ENCODE measurements around the gene ALDH7A1.

Gene ALDH7A1

DNA sequence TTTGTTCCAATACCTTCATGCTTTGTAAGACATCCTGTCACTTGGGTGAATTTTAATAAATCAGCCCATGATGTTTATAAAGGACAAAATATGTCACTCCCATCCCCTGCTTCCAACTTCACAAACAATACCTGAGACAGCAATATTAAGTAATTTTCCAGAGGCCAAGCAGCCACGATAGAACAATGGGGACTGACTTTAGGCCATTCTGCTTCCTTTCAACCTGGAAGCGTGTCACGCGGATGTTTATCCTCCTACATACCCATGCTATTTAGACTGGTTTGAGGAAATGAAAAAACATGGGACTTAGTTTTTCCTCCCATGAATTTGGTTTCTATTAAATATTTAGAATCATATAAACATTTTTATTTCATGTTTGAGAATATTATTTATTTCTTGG, 88.9 kb downstream of the ALDH7A1 start:
- DNase-seq = no peak

DNA sequence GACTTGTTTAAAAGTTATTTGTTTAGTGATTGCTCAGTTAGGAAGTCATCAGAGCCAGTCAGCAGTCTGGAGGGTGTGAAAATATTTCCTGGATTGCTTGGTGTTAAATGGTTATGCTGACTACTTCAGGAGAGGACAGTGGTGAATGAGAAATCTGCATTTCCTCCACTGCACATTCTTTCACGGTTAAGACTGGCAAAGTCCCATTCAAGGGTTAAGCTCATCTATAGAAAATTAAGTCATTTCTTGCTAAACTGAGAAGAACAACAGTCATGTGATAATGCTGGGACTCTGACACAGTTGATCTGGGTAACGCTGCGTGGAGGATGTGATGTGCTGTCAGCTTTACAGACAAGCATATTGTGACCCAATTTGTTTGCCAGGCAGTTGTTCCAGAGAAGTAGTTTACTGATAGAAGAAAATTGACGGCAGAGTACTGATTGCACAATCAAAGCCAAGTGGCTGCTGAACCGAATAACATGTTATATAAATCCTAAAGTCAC, 91.4 kb downstream of the ALDH7A1 start:
- DNase-seq = no peak

GRCh38 chr5:126501448-126501847, 93.6 kb downstream of the ALDH7A1 start:
- DNase-seq = no peak

DNA sequence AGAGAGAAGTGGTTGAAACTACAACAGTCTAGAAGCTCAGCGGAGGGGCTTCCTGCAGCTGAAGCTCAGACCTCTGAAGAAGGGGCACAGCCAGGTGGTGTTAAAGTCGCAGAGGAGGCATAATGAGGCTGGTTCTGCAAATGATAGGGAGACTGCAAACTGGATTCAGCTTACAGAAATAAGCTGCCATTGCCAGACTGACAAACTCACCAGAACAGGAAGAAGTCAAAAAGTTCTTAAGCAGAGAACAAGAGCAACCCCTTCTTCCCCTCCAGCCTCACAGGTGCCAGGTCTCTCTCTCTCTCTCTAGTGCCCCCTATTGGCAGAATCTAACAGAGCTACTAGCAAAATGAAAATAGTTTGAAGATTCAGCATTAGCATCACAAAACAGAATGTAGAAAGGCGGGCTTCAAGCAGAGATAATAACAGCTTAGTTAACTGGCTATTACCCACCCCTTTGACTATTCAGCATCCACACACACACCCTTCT, 95.1 kb downstream of the ALDH7A1 start:
- peak; percentile 73 for DNase-seq

- no peak for DNase-seq
Measured at GRCh38 chr5:126499278-126499677, 95.7 kb downstream of the ALDH7A1 start.

- no peak for DNase-seq
Measured at GRCh38 chr5:126497506-126497905, 97.5 kb downstream of the ALDH7A1 start.

DNA sequence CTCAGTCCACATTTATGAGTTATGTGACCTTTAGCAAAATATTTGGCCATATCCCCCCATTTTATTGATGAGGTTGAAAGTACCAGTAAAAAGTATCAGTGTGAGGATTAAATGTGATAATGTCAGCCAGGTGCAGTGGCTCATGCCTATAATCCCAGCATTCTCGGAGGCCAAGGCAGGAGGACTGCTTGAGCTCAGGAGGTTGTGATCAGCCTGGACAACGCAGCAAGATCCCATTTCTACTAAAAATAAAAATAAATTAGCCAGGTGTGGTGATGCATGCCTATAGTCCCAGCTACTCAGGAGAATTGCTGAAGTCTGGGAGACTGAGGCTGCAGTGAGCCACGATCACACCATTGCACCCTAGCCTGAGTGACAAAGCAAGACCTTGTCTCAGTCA, 100.6 kb downstream of the ALDH7A1 start:
- DNase-seq = no peak

GRCh38 chr5:126492939-126493338, 102.1 kb downstream of the ALDH7A1 start:
- DNase-seq = peak; percentile 8

DNA sequence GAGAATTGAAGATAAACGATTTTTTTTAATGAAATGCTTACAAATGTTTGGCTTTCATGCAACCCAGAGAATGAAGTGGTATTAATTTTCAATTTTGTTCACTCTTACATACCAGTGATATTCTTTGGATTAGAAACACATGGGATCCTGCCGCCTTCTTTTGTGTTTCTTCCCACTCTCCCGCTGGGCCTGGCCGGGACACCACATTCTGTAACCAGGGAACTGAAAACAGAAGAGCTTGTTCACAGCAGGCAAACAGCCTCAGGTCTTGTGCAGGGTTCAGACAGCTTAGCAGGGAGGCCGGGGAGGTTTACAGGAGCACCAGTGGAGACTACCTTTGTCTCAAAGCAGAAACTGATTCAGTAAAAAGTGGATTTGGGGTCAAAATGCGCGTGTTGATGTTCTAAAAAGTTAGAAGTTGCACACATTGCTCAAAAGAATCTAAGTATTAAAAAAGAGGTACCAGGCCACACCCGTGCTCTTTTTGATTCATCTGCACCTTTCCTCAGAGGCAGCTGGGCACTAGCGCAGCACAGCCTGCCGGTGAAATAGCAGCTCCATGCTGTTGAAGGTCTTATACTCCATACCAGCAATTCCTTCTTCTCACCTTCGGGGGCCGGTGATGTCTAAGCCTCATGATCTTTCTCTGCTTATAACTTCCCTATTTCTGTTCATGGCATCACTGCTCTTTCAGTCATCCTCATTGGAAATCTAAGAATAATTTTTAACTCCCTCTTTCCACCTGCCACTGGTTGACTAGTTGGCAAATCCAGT, 104.7 kb downstream of the ALDH7A1 start:
- peak; percentile 53 for DNase-seq

DNA sequence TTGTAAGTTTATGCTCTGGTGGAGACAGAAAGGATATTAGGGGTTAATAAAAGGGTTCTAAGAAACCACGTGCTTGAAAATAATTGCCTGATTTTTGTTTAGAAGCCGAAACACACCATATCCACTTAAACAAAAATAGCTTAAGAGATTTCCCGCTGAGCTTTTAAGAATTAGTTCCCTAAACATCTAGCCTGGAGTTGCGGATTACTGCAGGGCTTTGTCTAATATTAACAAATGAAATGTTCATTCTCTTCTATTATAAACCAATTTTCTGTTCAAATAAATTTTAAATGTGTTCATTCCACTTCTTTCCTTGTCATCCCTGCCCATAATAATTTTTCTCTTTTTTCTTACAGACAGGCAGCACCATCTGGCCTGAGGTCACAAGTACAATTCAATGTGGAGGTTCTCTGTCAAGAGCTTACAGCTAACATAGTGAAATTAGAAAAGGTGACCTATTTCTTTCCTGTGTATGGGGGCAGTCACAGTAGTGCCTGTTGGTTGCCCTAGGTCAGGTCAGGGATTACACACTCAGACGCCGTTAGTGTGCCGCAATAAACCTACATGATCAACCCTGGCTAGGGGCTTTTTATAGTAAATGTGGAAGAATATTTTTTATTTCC, 106.5 kb downstream of the ALDH7A1 start:
- no peak for DNase-seq

- no peak for DNase-seq
Measured at GRCh38 chr5:126487596-126487995, 107.4 kb downstream of the ALDH7A1 start.

DNA sequence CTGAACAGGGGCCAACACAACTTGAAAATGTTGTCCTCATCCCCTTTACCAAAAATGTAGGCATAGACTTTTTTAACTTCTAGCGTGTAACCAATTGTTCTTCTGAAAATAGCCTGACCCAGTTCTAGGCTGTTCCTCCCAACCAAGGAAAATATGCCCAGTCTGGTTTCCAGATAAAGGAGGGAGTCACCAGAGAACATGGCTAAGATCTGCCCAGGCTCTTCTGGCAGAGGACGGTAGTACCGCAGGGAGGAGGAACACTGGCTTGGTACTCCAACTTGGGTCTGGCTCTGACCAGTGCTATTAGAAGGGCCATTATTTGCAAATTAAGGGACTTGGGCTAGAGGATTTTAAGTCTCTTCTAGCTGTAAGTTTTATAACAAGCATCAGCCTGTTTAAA, 108.7 kb downstream of the ALDH7A1 start:
- DNase-seq = no peak

DNA sequence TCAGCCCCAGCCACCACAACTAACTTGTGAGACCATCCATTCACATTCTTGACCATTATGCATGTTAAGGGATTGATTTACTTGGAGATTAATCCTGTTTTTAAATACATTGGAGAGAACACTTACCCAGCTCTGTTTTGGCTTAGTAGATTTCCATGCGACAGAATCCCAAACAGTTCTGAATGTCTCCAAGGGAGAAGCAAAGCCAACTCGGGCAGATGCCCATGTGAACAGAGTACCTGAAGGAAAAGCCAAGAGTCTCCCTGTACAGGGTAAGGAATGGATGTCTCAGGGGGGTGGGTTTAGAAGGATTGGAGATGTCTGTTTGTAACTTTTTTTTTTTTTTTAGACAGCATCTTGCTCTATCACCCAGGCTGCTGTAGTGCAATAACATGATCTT, 110.8 kb downstream of the ALDH7A1 start:
- no peak for DNase-seq

- no peak for DNase-seq
Measured at GRCh38 chr5:126483156-126483555, 111.9 kb downstream of the ALDH7A1 start.

- DNase-seq = no peak
Measured at GRCh38 chr5:126482591-126482990, 112.4 kb downstream of the ALDH7A1 start.

DNA sequence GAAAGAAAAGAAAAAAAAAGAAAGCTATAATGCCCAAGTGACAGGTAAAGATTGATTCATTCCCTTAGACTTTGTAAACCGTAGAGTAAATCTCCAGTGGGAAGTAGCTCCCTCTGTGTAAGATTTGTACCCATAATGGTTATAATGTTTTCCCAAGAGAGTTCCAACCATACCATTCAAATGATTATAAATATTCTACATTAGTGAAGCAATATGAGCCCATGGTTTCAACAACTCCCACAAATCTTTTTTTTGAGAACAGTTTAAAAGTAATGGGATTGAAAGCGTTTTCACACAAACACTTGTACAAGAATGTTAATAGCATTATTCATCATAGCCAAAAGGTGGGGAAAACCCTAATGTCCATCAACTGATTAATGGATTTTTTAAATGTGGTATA, 113.8 kb downstream of the ALDH7A1 start:
- no peak for DNase-seq

All from hematopoietic multipotent progenitor cell treated with erythropoietin and hydrocortisone succinate and interleukin-3 and kit ligand, for 4 days (in vitro differentiated cells).